Pancreas (tissue), 10 donors: ENCODE data around the gene GRIK3. TPM values are rescaled to one million over a fixed set of nuclear protein-coding genes. Genes with fewer than 3 reads are reported as not detected.

Experiments
- ATAC-seq, 4 donors: fragments of 200-7000 bp; cut with Tn5 transposase; one replicate each; pipeline versions ENCODE4 v1.8.0 to v1.9.1; 2020; ENCODE audit warnings: mild to moderate bottlenecking in 4 of 4, moderate library complexity in 4 of 4
- DNase-seq, 6 donors: peaks; one replicate each; pipeline ENCODE4 v3.0.0-alpha.2; 2020
- FAIRE-seq: peaks from 2 replicates; lab custom pipeline; 2012; peaks lifted over from hg19 to GRCh38; lab: Jason Lieb, UNC
- H3K27ac ChIP-seq, 4 donors: fragments of 200-600 bp; sonication (generic); 1 replicate in 3 of 4; 2 replicates in 1 of 4; pipeline versions ENCODE4 v1.5.0 to v1.8.0; 2020
- H3K27me3 ChIP-seq, 4 donors: fragments of 200-600 bp; one replicate each; pipeline ENCODE4 v1.8.0; 2021
- H3K36me3 ChIP-seq, 3 donors: fragments of 200-600 bp; sonication (generic) in 1 of 3; one replicate each; pipeline versions ENCODE4 v1.5.0 to v1.8.0; 2020 to 2021
- H3K4me1 ChIP-seq, 3 donors: fragments of 200-600 bp; one replicate each; pipeline ENCODE4 v1.8.0; 2021
- H3K4me3 ChIP-seq, 4 donors: fragments of 200-600 bp; sonication (generic) in 2 of 4; one replicate each; pipeline versions ENCODE4 v1.5.0 to v1.8.0; 2020 to 2021
- H3K9me3 ChIP-seq, 4 donors: fragments of 200-600 bp; one replicate each; pipeline ENCODE4 v1.8.0; 2021
- WGBS, 2 donors: extraction: QIAGEN DNeasy Blood & Tissue Kit; methylation state at CpG; one replicate each; pipeline ENCODE4 v1.1.7; 2013; 5-methylcytosine and 5-hydroxymethylcytosine counted together
- intact Hi-C, 3 donors: fragments of 100-400 bp; cut with DNase I; formaldehyde crosslinking; loops; one replicate each; pipeline versions ENCODE4 v1.11.1 to v1.14.2; 2022
- polyA plus RNA-seq, 2 donors: library from polyadenylated mRNA; stranded (reverse); fragments of 200-250 nt; gene quantifications; one replicate each; pipeline ENCODE4 v1.2.3, GENCODE V29; 2013
- total RNA-seq, 6 donors: library from RNA; stranded (reverse); fragmentation: NEBNext Ultra II Directional in 4 of 6; extraction: Animal tissue kit (Norgen Biotek cat#: 25700) in 4 of 6; gene quantifications; one replicate each; pipeline versions ENCODE4 v1.2.1 to v1.2.4, GENCODE V29; 2021 to 2023
- TF ChIP-seq, protein P1 (sequence below), 4 donors: fragments of 200-600 bp; sonication (generic) in 3 of 4; IDR thresholded peaks; one replicate each; pipeline versions ENCODE4 v1.5.0 to v1.8.0; 2021; ENCODE audit warnings: antibody characterized with exemption in 4 of 4
- donor health status: healthy with polysubstance abuse.
- donor health status: DM: no; HTN: no; CAD: no; lungs with moderate emphysema.
- donor health status: DM: no; HTN: no; CAD: no.
- donor health status: control.
- donor health status: control.
- donor health status: Bipolar disorder and iron deficiency.
- donor health status: DM: yes; HTN: yes; CAD: no.
- donor health status: DM: no; HTN: no; CAD: no.
- donor health status: DM: no; HTN: no; CAD: no.
- donor health status: DM: yes; HTN: yes; CAD: no.

Gene GRIK3
- total and polyA plus RNA-seq, 8 donors: 0.08 to 0.47 (median 0.23) TPM

DNA sequence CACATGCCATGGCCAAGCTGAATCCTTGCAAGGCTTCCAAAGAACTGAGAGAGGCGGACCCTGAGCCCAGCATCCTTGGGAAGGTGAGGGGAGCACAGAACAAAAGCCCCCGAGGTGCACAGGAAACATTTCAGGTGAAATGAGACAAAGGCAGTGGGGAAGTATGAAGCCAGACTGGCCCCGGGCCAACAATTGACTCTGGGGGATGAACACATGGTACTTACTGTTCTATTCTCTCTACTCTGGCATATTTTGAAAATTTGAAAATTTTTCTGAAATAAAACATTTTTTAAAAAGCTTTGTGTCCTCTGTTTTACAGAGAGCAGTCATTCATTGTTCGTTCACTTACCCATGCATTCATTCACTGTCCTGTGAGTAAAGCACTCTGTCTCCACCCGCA, 77.7 kb downstream of the GRIK3 start:
- Histone ChIP-seq H3K4me3 (no peak overlapping the region), H3K36me3 (no peaks in the 10 kb centered on the region), H3K27me3 (no peaks in the 10 kb centered on the region), H3K27ac (no peak overlapping the region), H3K4me1 (no peaks in the 10 kb centered on the region), H3K9me3 (no peaks in the 10 kb centered on the region)
- intact Hi-C loops: no loop called here
- FAIRE-seq (no peak), ATAC-seq (no peak), DNase-seq (no peak)
- TF ChIP-seq, protein P1, sequence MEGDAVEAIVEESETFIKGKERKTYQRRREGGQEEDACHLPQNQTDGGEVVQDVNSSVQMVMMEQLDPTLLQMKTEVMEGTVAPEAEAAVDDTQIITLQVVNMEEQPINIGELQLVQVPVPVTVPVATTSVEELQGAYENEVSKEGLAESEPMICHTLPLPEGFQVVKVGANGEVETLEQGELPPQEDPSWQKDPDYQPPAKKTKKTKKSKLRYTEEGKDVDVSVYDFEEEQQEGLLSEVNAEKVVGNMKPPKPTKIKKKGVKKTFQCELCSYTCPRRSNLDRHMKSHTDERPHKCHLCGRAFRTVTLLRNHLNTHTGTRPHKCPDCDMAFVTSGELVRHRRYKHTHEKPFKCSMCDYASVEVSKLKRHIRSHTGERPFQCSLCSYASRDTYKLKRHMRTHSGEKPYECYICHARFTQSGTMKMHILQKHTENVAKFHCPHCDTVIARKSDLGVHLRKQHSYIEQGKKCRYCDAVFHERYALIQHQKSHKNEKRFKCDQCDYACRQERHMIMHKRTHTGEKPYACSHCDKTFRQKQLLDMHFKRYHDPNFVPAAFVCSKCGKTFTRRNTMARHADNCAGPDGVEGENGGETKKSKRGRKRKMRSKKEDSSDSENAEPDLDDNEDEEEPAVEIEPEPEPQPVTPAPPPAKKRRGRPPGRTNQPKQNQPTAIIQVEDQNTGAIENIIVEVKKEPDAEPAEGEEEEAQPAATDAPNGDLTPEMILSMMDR (IDR thresholded peaks at IDR 0.05): no peak
- 47 to 59% methylated on average over 5 of the region's 5 CpGs for WGBS, 2 donors

DNA sequence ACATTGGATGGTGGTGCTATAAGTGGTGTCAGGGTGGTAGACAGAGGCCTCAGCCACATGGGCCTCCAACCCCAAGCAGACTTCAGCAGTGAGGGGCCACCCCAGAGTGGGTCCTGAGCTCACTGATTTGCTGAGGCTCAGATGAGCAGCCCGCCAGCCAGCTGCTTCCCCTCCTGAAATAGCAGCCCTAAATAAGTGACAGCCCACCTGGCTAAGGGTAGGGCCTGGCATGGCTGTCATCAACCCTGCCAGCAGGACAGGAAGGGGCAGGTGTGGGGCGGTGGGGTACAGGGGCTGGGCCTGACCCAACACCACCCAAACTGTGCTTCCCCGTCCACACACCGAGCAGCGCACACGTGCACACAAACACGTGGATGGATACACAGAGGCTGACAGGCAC, 79.3 kb downstream of the GRIK3 start:
- no peaks in the 10 kb centered on the region for H3K27me3 ChIP-seq
- no peak for FAIRE-seq
- no peak overlapping the region for H3K27ac ChIP-seq
- DNase-seq: no peak
- no peaks in the 10 kb centered on the region for H3K36me3 ChIP-seq
- H3K9me3 ChIP-seq: no peaks in the 10 kb centered on the region
- no peak overlapping the region for H3K4me3 ChIP-seq
- 70 to 71% methylated on average over 7 of the region's 7 CpGs for WGBS, 2 donors
- no peaks in the 10 kb centered on the region for H3K4me1 ChIP-seq
- no peak for ATAC-seq
- TF ChIP-seq, protein P1 (IDR thresholded peaks at IDR 0.05): no peak
- intact Hi-C loops: no loop called here

DNA sequence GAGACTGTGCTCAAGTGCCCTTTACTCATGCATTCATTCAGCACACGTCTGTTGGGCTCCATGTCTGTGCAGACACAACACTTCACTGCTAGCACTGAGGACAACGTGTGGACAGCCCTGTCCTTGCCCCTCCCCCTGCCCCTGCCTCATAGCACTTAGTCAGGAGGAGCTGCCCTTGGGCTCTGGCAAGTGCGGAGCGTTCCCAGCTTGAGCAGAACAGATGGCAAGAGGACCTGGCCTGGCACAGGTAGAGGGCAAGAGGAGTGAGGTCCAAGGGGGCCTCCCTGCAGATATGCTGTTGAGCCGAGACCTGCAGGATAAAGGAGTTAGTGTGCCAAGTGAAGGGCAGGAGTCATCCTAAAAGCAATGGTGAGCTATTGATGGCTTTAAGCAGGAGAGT, 81.3 kb downstream of the GRIK3 start:
- Histone ChIP-seq H3K36me3 (no peaks in the 10 kb centered on the region), H3K4me3 (no peak overlapping the region), H3K4me1 (no peaks in the 10 kb centered on the region), H3K27me3 (no peaks in the 10 kb centered on the region), H3K27ac (no peak overlapping the region), H3K9me3 (no peaks in the 10 kb centered on the region)
- 36 to 39% methylated on average over 5 of the region's 5 CpGs for WGBS, 2 donors
- TF ChIP-seq, protein P1 (IDR thresholded peaks at IDR 0.05): no peak
- intact Hi-C loops: no loop called here
- FAIRE-seq (no peak), ATAC-seq (no peak), DNase-seq (no peak)

DNA sequence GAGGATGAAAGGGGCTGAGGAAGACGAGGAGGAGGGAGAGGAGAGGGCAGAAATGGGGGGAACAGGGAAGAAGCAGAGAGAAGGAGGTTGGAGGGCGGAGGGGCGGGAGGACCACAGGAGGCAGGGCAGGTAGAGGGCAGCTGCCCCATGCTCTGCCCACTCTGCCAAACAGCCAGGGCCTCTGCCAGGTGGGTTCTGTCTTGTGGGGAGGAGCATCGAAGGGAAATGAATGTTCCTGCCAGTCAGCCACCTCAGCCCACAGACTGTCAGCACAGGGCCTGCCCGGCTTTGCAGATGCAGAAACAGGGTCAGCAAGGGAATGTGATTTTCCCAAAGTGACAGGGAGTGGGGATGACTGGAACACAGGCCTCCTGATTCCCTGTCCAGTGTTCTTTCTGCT, 82.6 kb downstream of the GRIK3 start:
- Histone ChIP-seq H3K27me3 (no peaks in the 10 kb centered on the region), H3K4me3 (no peak overlapping the region), H3K27ac (no peak overlapping the region), H3K4me1 (no peaks in the 10 kb centered on the region), H3K9me3 (no peaks in the 10 kb centered on the region), H3K36me3 (no peaks in the 10 kb centered on the region)
- WGBS, 2 donors: 65 to 73% methylated on average over 5 of the region's 5 CpGs
- ATAC-seq (no peak), DNase-seq (no peak), FAIRE-seq (no peak)
- intact Hi-C loops: no loop called here
- TF ChIP-seq, protein P1 (IDR thresholded peaks at IDR 0.05): no peak

DNA sequence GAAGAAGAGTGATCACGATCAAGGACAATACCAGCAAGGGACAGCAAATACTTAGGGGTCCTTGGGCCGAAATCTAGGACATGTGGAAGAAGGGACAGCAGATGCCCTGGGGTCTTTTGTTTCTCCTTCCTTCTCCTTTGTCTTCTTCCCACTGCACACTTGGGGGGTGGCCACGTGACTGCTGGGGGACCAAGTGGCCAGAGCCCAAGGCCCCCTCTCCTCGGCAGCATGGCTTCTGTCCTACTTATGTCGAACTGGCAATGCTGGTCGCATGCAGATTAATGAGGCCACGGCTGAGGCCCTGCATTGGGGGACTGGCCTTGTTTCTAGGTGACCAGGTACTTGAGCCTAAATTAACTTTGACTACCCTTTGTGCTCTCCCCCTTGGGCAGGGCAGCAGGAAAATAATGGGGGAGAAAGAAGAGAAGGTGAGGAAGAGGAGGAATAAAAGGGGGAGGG, 83.0 kb downstream of the GRIK3 start:
- 43% methylated on average over 7 of the region's 7 CpGs for WGBS, 2 donors
- no peak for DNase-seq
- TF ChIP-seq, protein P1 (IDR thresholded peaks at IDR 0.05): no peak
- no peaks in the 10 kb centered on the region for H3K4me1 ChIP-seq
- H3K27ac ChIP-seq: no peak overlapping the region
- H3K4me3 ChIP-seq: no peak overlapping the region
- no peaks in the 10 kb centered on the region for H3K27me3 ChIP-seq
- H3K9me3 ChIP-seq: no peaks in the 10 kb centered on the region
- ATAC-seq: no peak
- intact Hi-C loops: no loop called here
- FAIRE-seq: no peak
- H3K36me3 ChIP-seq: no peaks in the 10 kb centered on the region
